SK-N-DZ (cell line): ENCODE results near the gene CLDN14.
"Not testable (repeated sequence)": the region's sequence is repeated elsewhere in the genome, so short reads cannot be mapped to it uniquely, and the experiment has no call there.

Experiments used
- DNase-seq: peaks from one replicate; pipeline ENCODE4 v3.0.0-alpha.2; 2015; ENCODE audit warnings: low spot score

The CLDN14 gene

GRCh38 chr21:36502365-36502764, 22.4 kb upstream of the CLDN14 start:
- DNase-seq, result no peak

DNA sequence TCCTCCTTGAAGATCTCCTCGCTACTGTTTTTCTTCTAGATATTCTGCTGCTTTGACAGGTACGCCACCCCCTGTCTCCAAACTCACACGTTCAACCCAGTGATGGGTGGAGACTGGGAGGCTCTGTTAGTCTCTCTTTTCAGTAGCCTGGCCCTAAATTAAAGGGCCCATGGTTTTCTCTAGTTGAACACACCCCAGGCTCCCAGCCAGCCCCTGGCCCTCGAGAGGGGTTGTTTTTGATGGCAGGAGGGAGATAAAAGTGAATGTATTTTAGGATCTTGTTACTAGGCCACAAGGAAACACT, 21.6 kb upstream of the CLDN14 start:
- DNase-seq, result no peak

- no peak for DNase-seq
Measured at GRCh38 chr21:36499578-36500471, 19.9 kb upstream of the CLDN14 start.

DNA sequence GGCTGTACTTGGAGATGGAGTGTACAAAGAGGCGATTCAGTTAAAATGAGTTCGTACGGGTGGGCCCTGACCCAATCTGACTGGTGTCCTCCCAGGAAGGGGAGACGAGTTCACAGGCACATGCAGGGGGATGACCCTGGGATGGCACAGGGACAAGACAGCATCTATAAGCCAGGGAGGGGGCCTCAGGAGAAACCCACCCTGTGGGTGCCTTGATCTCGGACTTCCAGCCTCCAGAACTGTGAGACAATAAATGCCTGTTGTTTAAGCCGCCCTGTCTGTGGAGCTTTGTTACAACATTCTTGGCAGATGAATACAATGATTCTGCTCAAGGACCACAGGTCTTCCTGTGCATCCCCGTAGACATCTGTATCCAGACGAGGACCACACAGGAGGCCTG, 14.6 kb upstream of the CLDN14 start:
- DNase-seq, result no peak

DNA sequence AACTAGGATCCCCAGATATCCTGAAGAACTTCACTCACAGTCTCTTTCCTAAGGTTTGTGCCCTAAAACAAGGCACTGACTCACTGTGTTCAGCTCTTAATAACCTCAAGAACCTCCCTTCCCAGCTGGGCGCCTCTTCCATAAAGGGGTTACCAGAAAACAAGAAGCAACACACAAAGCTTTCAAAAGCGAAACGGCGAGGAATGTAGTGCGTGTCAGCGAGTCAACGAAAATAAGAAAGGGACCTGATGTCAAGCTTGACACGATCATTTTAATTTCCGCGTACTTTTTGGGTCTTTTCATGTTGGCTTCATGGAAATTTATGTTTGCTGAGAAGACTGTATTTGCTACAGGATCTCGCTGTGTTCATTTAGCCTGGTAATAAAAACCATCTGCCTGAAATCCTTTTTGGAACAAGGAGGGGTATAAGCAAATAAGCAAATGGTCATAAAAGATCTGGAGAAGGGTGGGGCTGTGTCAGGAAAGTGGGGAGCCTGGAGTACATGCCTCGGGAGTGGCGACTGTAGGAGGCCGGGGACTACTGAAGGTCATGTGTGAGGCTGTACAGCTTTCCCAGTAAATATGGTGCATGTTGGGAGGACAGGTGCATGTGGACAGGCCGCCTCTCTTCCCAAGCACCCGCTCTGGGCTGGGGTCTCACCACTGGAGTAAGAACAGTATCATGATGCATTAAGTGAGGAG, 11.4 kb upstream of the CLDN14 start:
- no peak for DNase-seq

- no peak for DNase-seq
Measured at GRCh38 chr21:36489776-36490165, 9.8 kb upstream of the CLDN14 start.

DNA sequence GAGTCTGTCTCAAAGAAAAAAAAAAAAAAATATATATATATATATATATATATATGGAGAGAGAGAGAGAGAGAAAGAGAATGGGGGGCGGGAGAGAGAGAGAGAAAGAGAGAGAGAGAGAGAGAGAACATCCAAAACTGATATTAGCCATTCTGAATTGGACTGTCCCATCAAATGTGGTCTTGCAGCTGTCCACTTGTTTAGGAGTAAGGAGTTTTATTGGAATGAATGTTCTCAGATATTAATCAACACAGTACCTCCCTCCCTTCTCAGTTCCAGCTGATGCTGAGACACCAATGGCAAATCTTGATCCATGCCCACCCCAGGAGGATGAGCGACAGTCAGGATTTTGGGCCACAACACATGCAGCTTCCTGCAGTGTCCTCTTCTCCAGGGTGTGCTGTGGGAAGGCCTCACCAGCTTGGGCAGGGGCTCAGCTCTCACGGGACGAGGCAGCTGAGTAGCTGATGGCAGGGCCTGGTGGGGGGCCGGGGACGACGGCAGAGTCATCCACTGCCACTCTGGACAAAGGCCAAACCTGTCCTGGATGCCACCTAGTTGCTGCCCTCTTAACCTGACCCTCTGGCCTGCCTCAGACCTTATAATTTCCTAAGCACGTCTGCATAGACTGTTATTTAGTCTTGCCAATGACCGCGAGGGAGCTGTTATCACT, 9.3 kb upstream of the CLDN14 start:
- no peak for DNase-seq

DNA sequence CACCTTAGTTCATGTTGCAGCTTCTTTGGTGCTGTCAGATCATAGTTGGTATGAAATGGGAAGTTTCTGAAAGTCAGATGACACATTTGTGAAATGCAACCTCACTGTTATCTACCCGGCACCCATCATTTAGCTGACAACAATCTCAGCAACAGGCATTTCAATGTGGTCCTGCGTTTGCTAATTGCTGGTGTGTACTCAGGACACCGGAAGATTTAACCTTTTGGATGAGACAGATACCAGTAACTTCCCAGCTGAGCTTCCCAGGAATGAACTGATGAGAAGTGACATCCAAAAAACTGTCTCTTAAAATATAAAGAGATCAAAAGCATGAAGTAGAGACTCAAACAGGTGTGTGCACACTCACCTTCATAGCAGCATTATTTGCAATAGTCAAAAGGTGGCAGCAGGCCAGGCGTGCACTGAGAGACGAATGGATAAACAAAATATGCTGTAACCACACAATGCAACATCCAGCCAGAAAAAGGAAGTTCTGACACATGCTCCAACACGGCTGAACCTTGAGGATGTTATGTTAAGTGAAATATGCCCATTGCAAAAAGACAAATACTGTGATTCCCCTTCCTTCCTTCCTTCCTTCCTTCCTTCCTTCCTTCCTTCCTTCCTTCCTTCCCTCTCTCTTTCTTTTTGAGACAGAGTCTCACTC, 7.9 kb upstream of the CLDN14 start:
- no peak for DNase-seq

- DNase-seq, result no peak
Measured at GRCh38 chr21:36486246-36486645, 6.3 kb upstream of the CLDN14 start.

DNA sequence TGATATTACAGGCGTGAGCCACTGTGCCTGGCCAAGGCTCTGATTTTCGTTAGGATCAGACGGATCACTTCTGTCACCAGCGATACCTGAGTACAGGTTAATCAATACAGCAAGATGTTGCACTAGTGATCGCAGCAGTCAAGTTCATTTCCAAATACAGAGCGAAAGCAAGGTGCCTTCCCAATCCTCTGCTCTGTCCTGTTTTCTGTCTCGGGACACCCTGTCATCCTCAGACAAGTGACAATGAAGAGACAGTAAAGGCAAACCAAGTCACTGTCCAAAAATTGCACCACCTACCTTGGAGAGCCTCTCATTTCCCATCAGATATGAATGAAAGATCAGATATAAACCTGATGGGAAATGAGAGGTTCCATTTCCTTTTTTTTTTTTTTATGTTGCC, 5.6 kb upstream of the CLDN14 start:
- DNase-seq, result no peak

- DNase-seq, result no peak
Measured at GRCh38 chr21:36483095-36483494, 3.2 kb upstream of the CLDN14 start.

DNA sequence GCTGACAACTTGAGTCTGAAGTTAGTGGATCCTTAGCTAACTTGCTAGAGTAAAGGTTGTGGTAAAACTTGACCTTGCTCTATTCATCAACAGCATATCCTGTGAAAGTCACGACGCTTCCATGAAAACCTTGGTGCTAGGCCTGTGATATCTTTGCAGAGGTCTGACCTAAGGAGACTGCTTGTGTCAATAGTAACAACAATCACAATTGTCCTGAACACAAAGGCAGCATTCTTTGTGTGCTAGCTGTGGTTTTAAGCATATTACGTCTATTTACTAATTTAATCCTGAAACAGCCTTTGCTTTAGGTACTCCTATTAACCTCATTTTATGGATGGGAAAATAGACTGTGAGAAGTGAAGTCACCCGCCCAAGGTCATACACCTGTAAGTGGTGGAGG, 2.8 kb upstream of the CLDN14 start:
- DNase-seq, result no peak

- DNase-seq, result no peak
Measured at GRCh38 chr21:36482181-36482580, 2.3 kb upstream of the CLDN14 start.

DNA sequence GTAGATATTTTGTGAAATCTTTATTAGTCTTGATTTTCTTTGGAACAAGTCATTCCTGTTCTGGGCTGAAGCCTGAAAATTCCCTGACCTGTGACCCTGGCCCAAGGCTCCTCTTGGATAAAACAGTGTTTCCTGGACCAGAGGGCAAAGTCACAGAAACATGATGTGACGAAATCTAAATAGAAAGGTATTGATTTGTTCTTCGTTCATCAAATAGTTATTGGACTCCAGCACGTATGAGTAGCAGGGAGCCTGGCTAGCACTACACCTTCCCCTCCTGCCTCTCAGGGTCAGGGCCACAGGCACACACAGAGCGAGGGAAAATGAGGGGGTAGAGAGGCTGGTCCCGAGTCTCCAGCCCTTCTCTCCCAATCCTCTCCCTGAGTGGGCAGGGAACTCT, 1.7 kb upstream of the CLDN14 start:
- DNase-seq, result no peak

- DNase-seq, result no peak
Measured at GRCh38 chr21:36480618-36481017, 696 bp upstream of the CLDN14 start.

DNA sequence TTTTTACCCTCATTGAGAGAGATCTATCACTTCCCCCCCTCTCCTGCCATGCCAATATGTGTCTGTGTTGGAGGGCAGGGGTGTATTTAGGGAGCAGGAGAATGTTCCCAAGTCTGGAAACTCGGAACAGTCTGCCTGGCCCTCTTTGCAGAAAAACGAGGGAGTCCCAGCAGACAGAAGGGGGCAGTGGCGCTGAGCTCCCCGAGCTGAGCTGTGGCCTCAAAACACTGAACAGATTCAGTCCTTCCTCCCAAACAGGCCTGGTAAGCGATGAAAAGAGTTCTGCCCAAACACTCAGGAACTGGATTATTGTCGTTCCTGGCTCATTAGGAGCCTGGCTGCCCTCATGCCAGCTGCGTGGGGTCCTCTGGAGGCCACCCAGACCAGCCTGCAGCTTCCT, 981 bp downstream of the CLDN14 start:
- DNase-seq, result no peak

DNA sequence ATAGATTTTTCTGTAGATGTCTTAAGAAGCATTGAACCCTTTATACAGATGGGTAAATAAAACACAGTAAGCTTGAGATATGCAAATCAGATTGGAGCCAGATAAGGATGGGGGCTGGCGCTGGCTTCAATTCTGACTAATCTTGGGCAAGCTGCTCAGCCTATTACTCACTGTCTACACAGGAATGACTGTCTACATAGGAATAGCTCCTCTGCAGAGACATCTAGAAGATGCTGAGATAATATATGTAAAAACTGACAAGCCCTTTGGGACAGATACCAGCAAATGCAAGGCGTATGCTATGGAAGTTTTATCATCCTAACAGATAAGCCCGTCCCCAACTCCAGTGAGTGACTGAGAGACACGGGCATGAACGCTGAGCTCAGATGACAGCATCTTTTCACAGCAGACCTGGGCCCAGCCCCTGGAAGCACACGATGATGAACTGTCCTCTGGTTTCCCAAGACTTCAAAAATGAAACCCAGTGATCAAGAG, 1.7 kb downstream of the CLDN14 start:
- no peak for DNase-seq

DNA sequence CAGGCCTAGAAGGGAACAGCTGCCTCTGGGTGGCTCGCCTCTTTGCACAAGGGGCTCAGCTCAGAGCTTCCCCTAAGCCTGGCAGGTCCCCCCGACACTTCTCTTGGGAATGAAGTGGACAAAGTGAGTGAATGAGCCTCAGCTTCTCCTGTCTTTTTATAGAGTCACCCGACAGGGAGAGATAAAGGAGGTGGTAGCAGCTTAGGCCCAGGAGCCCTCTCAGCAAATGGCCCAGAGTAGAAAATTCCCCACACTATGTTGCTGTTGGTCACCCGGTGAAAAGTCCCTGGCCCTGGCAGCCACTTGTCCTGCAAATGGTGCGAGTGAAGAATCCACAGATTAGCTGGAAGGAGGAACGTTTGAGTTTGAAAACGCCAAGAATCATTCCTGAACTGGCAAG, 2.4 kb downstream of the CLDN14 start:
- DNase-seq, result no peak

- peak; percentile 11 for DNase-seq
Measured at GRCh38 chr21:36477001-36477400, 2.9 kb downstream of the CLDN14 start.

DNA sequence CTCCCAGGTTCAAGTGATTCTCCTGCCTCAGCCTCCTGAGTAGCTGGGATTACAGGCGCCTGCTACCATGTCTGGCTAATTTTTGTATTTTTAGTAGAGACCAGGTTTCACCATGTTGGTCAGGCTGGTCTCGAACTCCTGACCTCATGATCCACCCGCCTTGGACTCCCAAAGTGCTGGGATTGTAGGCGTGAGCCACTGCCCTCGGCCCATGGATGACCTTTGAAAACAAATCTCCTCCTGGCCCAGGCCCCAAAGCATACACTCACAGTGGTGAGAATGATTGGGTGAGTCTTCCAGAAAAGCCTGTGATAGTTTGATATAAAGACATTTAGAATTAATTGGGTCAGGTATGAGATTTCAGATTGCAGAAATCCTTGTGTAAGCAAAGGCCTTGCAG, 3.4 kb downstream of the CLDN14 start:
- DNase-seq, result not testable (repeated sequence)

DNA sequence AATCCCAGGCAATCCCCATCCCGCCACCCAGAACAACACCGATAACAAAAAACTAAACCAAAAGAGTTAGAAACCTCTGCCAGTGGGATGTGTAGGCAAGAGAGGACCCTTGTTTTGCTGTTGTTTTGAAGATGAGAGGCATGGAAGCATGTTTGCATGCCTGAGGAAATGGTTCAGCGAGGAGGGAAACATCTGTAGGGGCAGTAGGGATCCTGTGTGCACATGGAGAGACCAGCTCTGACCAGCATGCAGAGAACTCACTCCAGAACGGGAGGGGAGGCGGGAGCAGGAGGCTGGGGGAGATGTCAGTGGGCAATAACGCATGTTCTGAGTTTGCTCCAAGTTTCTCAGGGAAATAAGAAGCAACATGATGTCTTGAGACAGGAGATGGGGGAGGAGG, 5.3 kb downstream of the CLDN14 start:
- no peak for DNase-seq

- DNase-seq, result no peak
Measured at GRCh38 chr21:36473203-36473602, 6.7 kb downstream of the CLDN14 start.
